SK-N-SH treated with all-trans-retinoic acid at 6 μM for 48 hours (cell line): ENCODE measurements around the gene ELF1.

ENCODE experiments used
- BACH2 ChIP-seq: fragments of 250-450 bp; sonication (Bioruptor Pico); IDR thresholded peaks from 2 replicates; pipeline ENCODE4 v1.9.0; 2021; ENCODE audit warnings: mild to moderate bottlenecking, borderline replicate concordance
- CREB5 ChIP-seq: fragments of 250-450 bp; sonication (Bioruptor Pico); IDR thresholded peaks from 2 replicates; pipeline ENCODE4 v1.5.1; 2020; ENCODE audit warnings: low read depth, mild to moderate bottlenecking, moderate library complexity
- PATZ1 ChIP-seq: fragments of 250-450 bp; sonication (Bioruptor Pico); IDR thresholded peaks from 2 replicates; pipeline ENCODE4 v1.8.0; 2020; ENCODE audit warnings: mild to moderate bottlenecking, moderate library complexity, borderline replicate concordance
- TCF4 ChIP-seq: fragments of 250-450 bp; sonication (Bioruptor Pico); IDR thresholded peaks from 2 replicates; pipeline ENCODE4 v1.8.0; 2021; ENCODE audit warnings: mild to moderate bottlenecking, moderate library complexity, borderline replicate concordance
- TOX ChIP-seq: fragments of 250-450 bp; sonication (Bioruptor Pico); IDR thresholded peaks from 2 replicates; pipeline ENCODE4 v1.8.0; 2021; ENCODE audit warnings: mild to moderate bottlenecking, moderate library complexity, borderline replicate concordance
- TSHZ2 ChIP-seq: fragments of 250-450 bp; sonication (Bioruptor Pico); IDR thresholded peaks from 2 replicates; pipeline ENCODE4 v1.5.0; 2020; ENCODE audit warnings: mild to moderate bottlenecking, moderate library complexity
- ZNF565 ChIP-seq: fragments of 450-650 bp; formaldehyde crosslinking; conservative IDR thresholded peaks from 2 replicates; pipeline ENCODE4 v1.5.0; 2020; ENCODE audit warnings: low read depth, mild to moderate bottlenecking, moderate library complexity

- TF ChIP-seq TCF4 (CRISPR knock-in tag) (no peak), TOX (CRISPR knock-in tag) (no peak), BACH2 (CRISPR knock-in tag) (no peak), TSHZ2 (no peak), PATZ1 (CRISPR knock-in tag) (no peak), CREB5 (CRISPR knock-in tag) (no peak), ZNF565 (CRISPR knock-in tag) (no peak)
These were observed 34.3 kb downstream of the ELF1 start for GRCh38 chr13:40984668-40985366.
